GM18951 (cell line): ENCODE measurements around the gene DDX11.
"Not testable (repeated sequence)": the region's sequence is repeated elsewhere in the genome, so short reads cannot be mapped to it uniquely, and the experiment has no call there.

Experiments used
- POLR2A ChIP-seq: IDR thresholded peaks from 4 replicates; pipeline ENCODE4 v1.6.1; 2011; ENCODE audit warnings: mild to moderate bottlenecking; ENCODE audit not compliant: insufficient read length, insufficient read depth; ENCODE audit errors: extremely low read depth
- in situ Hi-C: fragments of 300-500 bp; cut with MboI; formaldehyde crosslinking; loops from one replicate; pipeline ENCODE4 v1.12.0; 2022; ENCODE audit warnings: low sequenced_read_pairs, mixed read lengths, inconsistent platforms; ENCODE audit not compliant: unreplicated experiment

Gene DDX11

GRCh38 chr12:31073527-31074332 lies at the start of gene DDX11:
Gene DDX11, plus strand, starts transcription at chr12:31073860. Its CDS starts 4,534 bp downstream, at chr12:31078394.
- in situ Hi-C loops, result not testable (repeated sequence)
- peak; percentile 70 for TF ChIP-seq POLR2A

- in situ Hi-C loops, result no loop called here
- no peak for TF ChIP-seq POLR2A
These were observed 47.5 kb upstream of the DDX11 start for GRCh38 chr12:31026202-31026601.

- in situ Hi-C loops, result not testable (repeated sequence)
These were observed 46.7 kb upstream of the DDX11 start for GRCh38 chr12:31027006-31027405.

- no peak for TF ChIP-seq POLR2A
- in situ Hi-C loops, result no loop called here
These were observed 44.2 kb upstream of the DDX11 start for GRCh38 chr12:31029468-31029867.

- in situ Hi-C loops, result no loop called here
- no peak for TF ChIP-seq POLR2A
These were observed 43.6 kb upstream of the DDX11 start for GRCh38 chr12:31029916-31030562.

- no peak for TF ChIP-seq POLR2A
- in situ Hi-C loops, result no loop called here
These were observed 41.7 kb upstream of the DDX11 start for GRCh38 chr12:31031951-31032335.

- TF ChIP-seq POLR2A, result no peak
- in situ Hi-C loops, result no loop called here
These were observed 40.5 kb upstream of the DDX11 start for GRCh38 chr12:31033146-31033545.

- TF ChIP-seq POLR2A, result no peak
These were observed 40.0 kb upstream of the DDX11 start for GRCh38 chr12:31033681-31034080.

GRCh38 chr12:31034372-31034771 lies 39.3 kb upstream of the DDX11 start:
- in situ Hi-C loops, result no loop called here
- no peak for TF ChIP-seq POLR2A

More at GRCh38 chr12:31033681-31034080, 40.0 kb upstream of the DDX11 start:
- in situ Hi-C loops, result no loop called here

- TF ChIP-seq POLR2A, result no peak
- in situ Hi-C loops, result no loop called here
These were observed 38.4 kb upstream of the DDX11 start for GRCh38 chr12:31035226-31035625.

- in situ Hi-C loops, result no loop called here
These were observed 37.5 kb upstream of the DDX11 start for GRCh38 chr12:31035967-31036665.

GRCh38 chr12:31037028-31037427 lies 36.6 kb upstream of the DDX11 start:
- no peak for TF ChIP-seq POLR2A
- in situ Hi-C loops, result no loop called here

More at GRCh38 chr12:31035967-31036665, 37.5 kb upstream of the DDX11 start:
- TF ChIP-seq POLR2A, result no peak

- in situ Hi-C loops, result no loop called here
- TF ChIP-seq POLR2A, result no peak
These were observed 35.7 kb upstream of the DDX11 start for GRCh38 chr12:31037931-31038330.
